HepG2 (cell line): Measurements from ENCODE around the gene NOTO. TPM values are rescaled to one million over a fixed set of nuclear protein-coding genes. Genes with fewer than 3 reads are reported as not detected.

Source experiments
- BRF2 ChIP-seq: sonication (generic); formaldehyde crosslinking; IDR thresholded peaks from 2 replicates; pipeline ENCODE4 v1.8.1; 2022; ENCODE audit warnings: mild to moderate bottlenecking, missing genetic modification reagents
- HNF1A ChIP-seq, 2 experiments: sonication (generic) in 1 of 2; formaldehyde crosslinking in 1 of 2; IDR thresholded peaks; 2 replicates each; pipeline versions ENCODE4 v1.4.0 to v1.6.1; 2016 to 2020; ENCODE audit warnings: borderline replicate concordance in 1 of 2, low read depth in 1 of 2, mild to moderate bottlenecking in 1 of 2, missing genetic modification reagents in 1 of 2
- MYC ChIP-seq: sonication (generic); formaldehyde crosslinking; IDR thresholded peaks from 2 replicates; pipeline ENCODE4 v1.9.0; 2021; ENCODE audit warnings: missing genetic modification reagents, borderline replicate concordance
- RFX1 ChIP-seq: fragments of 450-650 bp; IDR thresholded peaks from 2 replicates; pipeline ENCODE4 v1.6.1; 2017
- TCF7 ChIP-seq: sonication (generic); IDR thresholded peaks from 2 replicates; pipeline ENCODE4 v1.6.1; 2016; ENCODE audit warnings: antibody characterized with exemption, low read depth
- TFDP1 ChIP-seq: IDR thresholded peaks from 2 replicates; pipeline ENCODE4 v1.6.1; 2016; ENCODE audit warnings: missing compliant biosample characterization, missing genetic modification reagents, borderline replicate concordance
- TGIF2 ChIP-seq: IDR thresholded peaks from 2 replicates; pipeline ENCODE4 v1.6.1; 2016; ENCODE audit warnings: control low read depth, missing compliant biosample characterization
- ZBTB38 ChIP-seq: sonication (generic); formaldehyde crosslinking; IDR thresholded peaks from 2 replicates; pipeline ENCODE4 v1.5.1; 2020; ENCODE audit warnings: mild to moderate bottlenecking, missing genetic modification reagents
- ZFP36L1 ChIP-seq: sonication (generic); formaldehyde crosslinking; IDR thresholded peaks from 2 replicates; pipeline ENCODE4 v1.8.0; 2022; ENCODE audit warnings: mild to moderate bottlenecking, missing genetic modification reagents, moderate library complexity
- ZNF362 ChIP-seq: sonication (generic); formaldehyde crosslinking; IDR thresholded peaks from 2 replicates; pipeline ENCODE4 v1.4.0; 2020; ENCODE audit warnings: missing genetic modification reagents, mild to moderate bottlenecking, borderline replicate concordance
- ZNF484 ChIP-seq: sonication (generic); formaldehyde crosslinking; IDR thresholded peaks from 2 replicates; pipeline ENCODE4 v1.5.1; 2020; ENCODE audit warnings: mild to moderate bottlenecking, low read depth, missing genetic modification reagents, borderline replicate concordance
- ZNF549 ChIP-seq: sonication (generic); formaldehyde crosslinking; IDR thresholded peaks from 2 replicates; pipeline ENCODE4 v1.5.0; 2020; ENCODE audit warnings: missing genetic modification reagents
- ZNF605 ChIP-seq: sonication (generic); formaldehyde crosslinking; IDR thresholded peaks from 2 replicates; pipeline ENCODE4 v1.8.0; 2022; ENCODE audit warnings: mild to moderate bottlenecking, missing genetic modification reagents
- polyA plus RNA-seq, 8 experiments: library from polyadenylated mRNA; depleted of rRNA in 3 of 8; stranded (reverse) in 7 of 8; unstranded in 1 of 8; fragments of >200 nt; fragmentation: Illumina TruSeq in 4 of 8; extraction: Trizol in 4 of 8; gene quantifications; 2 replicates each; pipeline versions ENCODE4 v1.2.1 to v1.2.3, GENCODE V29; 2011 to 2016; ENCODE audit warnings: low read depth in 4 of 8, missing spikeins in 1 of 8, mixed read lengths in 1 of 8; ENCODE audit not compliant: insufficient read depth in 1 of 8
- total RNA-seq, 5 experiments: library from RNA; depleted of rRNA; stranded (reverse); fragments of >200 nt; fragmentation: Illumina TruSeq; extraction: Trizol; gene quantifications; 2 replicates each; pipeline ENCODE4 v1.2.3, GENCODE V29; 2016; ENCODE audit warnings: low read depth in 1 of 5
- TF ChIP-seq, protein P1 (sequence below): sonication (generic); formaldehyde crosslinking; IDR thresholded peaks from 2 replicates; pipeline ENCODE4 v1.4.0; 2020; ENCODE audit warnings: missing genetic modification reagents
- TF ChIP-seq, protein P2 (sequence below): sonication (generic); formaldehyde crosslinking; conservative IDR thresholded peaks from 2 replicates; pipeline ENCODE4 v1.4.0; 2020; ENCODE audit warnings: missing genetic modification reagents
- TF ChIP-seq, protein P3 (sequence below): IDR thresholded peaks from 2 replicates; pipeline ENCODE4 v1.6.1; 2016; ENCODE audit warnings: control low read depth

The NOTO gene
- total and polyA plus RNA-seq, 2 of the 13 experiments (the other 11 are each of a cell fraction or from before 2014, with no cell fraction given), result not detected

- TF ChIP-seq, protein P1, sequence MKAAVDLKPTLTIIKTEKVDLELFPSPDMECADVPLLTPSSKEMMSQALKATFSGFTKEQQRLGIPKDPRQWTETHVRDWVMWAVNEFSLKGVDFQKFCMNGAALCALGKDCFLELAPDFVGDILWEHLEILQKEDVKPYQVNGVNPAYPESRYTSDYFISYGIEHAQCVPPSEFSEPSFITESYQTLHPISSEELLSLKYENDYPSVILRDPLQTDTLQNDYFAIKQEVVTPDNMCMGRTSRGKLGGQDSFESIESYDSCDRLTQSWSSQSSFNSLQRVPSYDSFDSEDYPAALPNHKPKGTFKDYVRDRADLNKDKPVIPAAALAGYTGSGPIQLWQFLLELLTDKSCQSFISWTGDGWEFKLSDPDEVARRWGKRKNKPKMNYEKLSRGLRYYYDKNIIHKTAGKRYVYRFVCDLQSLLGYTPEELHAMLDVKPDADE (CRISPR knock-in tag), result peak; percentile 60; the same call in 1 of the 2 replicates
- TF ChIP-seq, protein P2, sequence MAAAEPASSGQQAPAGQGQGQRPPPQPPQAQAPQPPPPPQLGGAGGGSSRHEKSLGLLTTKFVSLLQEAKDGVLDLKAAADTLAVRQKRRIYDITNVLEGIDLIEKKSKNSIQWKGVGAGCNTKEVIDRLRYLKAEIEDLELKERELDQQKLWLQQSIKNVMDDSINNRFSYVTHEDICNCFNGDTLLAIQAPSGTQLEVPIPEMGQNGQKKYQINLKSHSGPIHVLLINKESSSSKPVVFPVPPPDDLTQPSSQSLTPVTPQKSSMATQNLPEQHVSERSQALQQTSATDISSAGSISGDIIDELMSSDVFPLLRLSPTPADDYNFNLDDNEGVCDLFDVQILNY (CRISPR knock-in tag), result no peak
- TF ChIP-seq ZNF484 (CRISPR knock-in tag), result peak; percentile 30; the same call in 1 of the 2 replicates
- TF ChIP-seq HNF1A (IDR thresholded peaks at IDR 0.05; ENCODE audit: low read depth), result no peak
- peak; percentile 71 for TF ChIP-seq HNF1A (CRISPR knock-in tag; IDR thresholded peaks at IDR 0.05; ENCODE audit: borderline replicate concordance)
- TF ChIP-seq TGIF2 (CRISPR knock-in tag), result peak; percentile 72
- TF ChIP-seq TFDP1, result no peak
- TF ChIP-seq RFX1, result no peak
- TF ChIP-seq ZBTB38 (CRISPR knock-in tag), result no peak
- TF ChIP-seq TCF7, result no peak
- peak; percentile 99 for TF ChIP-seq MYC (CRISPR knock-in tag)
- 0 out of 2 replicates have a peak, but pooled peaks have one; percentile 45 for TF ChIP-seq ZNF362 (CRISPR knock-in tag)
- no peak for TF ChIP-seq ZNF549 (CRISPR knock-in tag)
- TF ChIP-seq ZNF605 (CRISPR knock-in tag), result peak; percentile 96
- no peak for TF ChIP-seq BRF2 (CRISPR knock-in tag)
- TF ChIP-seq ZFP36L1 (CRISPR knock-in tag), result no peak
- TF ChIP-seq, protein P3, sequence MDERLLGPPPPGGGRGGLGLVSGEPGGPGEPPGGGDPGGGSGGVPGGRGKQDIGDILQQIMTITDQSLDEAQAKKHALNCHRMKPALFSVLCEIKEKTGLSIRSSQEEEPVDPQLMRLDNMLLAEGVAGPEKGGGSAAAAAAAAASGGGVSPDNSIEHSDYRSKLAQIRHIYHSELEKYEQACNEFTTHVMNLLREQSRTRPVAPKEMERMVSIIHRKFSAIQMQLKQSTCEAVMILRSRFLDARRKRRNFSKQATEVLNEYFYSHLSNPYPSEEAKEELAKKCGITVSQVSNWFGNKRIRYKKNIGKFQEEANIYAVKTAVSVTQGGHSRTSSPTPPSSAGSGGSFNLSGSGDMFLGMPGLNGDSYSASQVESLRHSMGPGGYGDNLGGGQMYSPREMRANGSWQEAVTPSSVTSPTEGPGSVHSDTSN (CRISPR knock-in tag), result no peak
Observed at GRCh38 chr2:73214120-73215035, 12.0 kb downstream of the NOTO start, which contains the start of gene SMYD5 (continued).
